Omental fat pad (tissue), 4 donors: Measurements from ENCODE around the gene CDKN2AIPNL. TPM values are rescaled to one million over a fixed set of nuclear protein-coding genes. Genes with fewer than 3 reads are reported as not detected.
"Not testable (repeated sequence)": the region's sequence is repeated elsewhere in the genome, so short reads cannot be mapped to it uniquely, and the experiment has no call there.

Source experiments
- ATAC-seq: fragments of 150-250 bp; one replicate; pipeline ENCODE4 v1.9.1; 2016; ENCODE audit warnings: mild to moderate bottlenecking, moderate library complexity; ENCODE audit not compliant: low FRiP score
- DNase-seq: peaks from one replicate; pipeline ENCODE4 v3.0.0-alpha.2; 2019; ENCODE audit warnings: low spot score
- total RNA-seq, 4 donors: library from RNA; depleted of rRNA; stranded (reverse); fragments of >200 nt; gene quantifications; one replicate each; pipeline ENCODE4 v1.1.0, GENCODE V29; 2016
- TF ChIP-seq, protein P1 (sequence below), 3 donors: fragments of 450-650 bp; IDR thresholded peaks; one replicate each; pipeline ENCODE4 v1.5.1; 2016 to 2017; ENCODE audit warnings: antibody characterized with exemption in 3 of 3, mild to moderate bottlenecking in 3 of 3, moderate library complexity in 2 of 3

Gene CDKN2AIPNL
- total RNA-seq, 4 donors from 2014 or later: 10.2 to 20.4 (median 17.7) TPM

DNA sequence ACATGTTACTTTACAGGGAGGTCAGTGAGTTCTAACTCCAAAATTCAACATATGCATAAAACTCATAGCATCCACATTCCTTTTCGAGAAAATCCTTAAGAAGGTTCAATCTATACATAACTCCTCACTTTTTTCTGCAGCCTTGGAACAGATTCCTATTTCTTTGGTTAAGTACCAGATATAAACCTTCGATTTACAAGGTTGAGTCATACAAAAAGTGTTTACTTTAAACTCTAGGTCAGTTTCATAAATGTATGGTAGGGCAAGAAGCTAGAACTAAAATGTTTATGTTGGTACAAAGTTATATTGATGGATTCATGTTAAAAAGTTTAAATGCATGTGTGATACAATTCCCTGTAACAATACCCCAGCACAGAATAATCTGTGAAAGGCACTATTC lies 19.4 kb downstream of the CDKN2AIPNL start:
- ATAC-seq: no peak
- TF ChIP-seq, protein P1, sequence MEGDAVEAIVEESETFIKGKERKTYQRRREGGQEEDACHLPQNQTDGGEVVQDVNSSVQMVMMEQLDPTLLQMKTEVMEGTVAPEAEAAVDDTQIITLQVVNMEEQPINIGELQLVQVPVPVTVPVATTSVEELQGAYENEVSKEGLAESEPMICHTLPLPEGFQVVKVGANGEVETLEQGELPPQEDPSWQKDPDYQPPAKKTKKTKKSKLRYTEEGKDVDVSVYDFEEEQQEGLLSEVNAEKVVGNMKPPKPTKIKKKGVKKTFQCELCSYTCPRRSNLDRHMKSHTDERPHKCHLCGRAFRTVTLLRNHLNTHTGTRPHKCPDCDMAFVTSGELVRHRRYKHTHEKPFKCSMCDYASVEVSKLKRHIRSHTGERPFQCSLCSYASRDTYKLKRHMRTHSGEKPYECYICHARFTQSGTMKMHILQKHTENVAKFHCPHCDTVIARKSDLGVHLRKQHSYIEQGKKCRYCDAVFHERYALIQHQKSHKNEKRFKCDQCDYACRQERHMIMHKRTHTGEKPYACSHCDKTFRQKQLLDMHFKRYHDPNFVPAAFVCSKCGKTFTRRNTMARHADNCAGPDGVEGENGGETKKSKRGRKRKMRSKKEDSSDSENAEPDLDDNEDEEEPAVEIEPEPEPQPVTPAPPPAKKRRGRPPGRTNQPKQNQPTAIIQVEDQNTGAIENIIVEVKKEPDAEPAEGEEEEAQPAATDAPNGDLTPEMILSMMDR (IDR thresholded peaks at IDR 0.05): no peak
- DNase-seq: no peak

DNA sequence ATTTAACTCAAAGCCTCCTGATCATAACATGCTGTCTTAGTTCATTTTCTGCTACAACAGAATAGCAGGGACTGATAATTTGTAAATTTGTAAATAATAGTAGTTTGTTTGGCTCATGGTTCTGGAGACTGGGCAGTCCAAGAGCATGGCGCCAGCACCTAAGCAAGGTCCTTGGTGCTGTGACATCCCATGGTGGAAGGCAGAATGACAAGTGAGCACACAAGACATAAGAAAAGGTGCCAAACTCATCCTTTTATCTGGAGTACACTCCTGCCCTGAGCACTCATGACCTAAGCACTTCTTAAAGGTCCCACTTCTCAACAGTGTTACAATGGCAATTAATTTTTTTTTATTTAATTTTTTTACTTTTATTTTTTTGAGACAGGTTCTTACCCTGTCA lies 24.2 kb downstream of the CDKN2AIPNL start:
- TF ChIP-seq, protein P1 (IDR thresholded peaks at IDR 0.05): no peak
- DNase-seq (no peak), ATAC-seq (no peak)

DNA sequence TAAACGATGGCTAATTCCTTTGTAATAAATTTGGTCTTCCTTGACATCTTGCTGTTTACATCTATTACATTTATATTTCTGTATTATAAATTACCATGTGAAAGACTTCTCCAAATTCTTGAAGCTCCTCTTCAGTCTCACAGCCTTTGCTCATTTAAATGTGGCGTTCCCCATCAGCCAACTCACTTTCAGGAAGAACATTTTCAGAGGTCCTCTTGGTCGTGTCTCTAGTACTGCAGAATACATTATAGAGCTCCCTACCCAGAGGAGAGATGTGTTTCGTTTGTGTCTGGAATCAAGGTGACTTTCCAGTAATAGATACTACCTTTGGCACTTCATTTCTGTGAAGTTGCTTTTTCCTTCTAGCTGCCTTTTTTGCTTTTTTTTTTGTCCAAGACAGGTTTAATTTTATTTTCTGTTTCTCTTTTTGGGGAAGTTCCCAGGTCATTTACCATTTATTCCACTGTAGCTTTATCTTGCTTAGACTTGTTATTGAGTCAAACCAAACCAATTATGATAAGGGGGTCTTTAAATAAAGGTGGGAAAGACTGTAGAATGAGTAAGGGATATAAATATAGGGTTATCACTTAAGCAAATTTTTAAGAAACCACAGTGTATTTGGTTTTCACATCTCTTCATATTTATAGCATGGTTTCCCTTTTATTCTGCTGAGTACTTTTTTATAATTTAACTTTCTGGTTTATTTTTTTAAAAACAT lies 27.5 kb downstream of the CDKN2AIPNL start:
- TF ChIP-seq, protein P1 (IDR thresholded peaks at IDR 0.05): no peak
- DNase-seq (no peak), ATAC-seq (no peak)

DNA sequence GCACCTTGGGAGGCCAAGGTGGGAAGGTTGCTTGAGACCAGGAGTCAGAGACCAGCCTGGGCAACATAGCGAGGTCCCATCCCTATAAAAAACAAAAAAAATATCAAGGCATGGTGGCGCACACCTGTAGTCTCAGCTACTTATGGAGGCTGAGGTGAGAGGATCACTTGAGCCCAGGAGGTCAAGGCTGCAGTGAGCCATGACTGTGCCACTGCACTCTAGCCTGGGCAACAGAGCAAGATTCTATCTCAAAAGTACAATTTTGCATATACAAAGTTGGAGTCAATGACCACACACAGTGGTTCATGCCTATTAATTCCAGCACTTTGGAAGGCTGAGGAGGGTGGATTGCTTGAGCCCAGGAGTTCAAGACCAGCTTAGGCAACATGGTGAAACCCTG lies 29.5 kb downstream of the CDKN2AIPNL start:
- not testable (repeated sequence) for DNase-seq, ATAC-seq

DNA sequence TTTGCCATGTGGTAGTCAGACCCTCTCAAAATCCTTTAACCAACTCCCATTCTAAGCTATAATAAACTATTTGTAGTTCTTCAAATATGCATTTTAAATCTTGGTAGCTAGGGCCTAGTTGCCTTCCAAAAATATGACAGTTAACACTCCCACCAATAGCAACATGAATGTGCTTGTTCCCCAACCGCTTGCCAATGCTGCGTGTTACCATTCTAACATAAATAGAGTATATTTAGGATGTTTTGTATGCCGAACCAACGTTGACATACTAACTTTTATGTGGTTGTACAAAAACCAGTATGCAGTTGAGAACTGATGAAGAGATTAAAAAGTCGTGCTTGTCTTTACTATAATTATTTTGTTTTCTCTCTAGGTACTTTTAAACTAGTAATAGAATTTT lies 31.3 kb downstream of the CDKN2AIPNL start:
- DNase-seq (no peak), ATAC-seq (no peak)
- TF ChIP-seq, protein P1 (IDR thresholded peaks at IDR 0.05): no peak

DNA sequence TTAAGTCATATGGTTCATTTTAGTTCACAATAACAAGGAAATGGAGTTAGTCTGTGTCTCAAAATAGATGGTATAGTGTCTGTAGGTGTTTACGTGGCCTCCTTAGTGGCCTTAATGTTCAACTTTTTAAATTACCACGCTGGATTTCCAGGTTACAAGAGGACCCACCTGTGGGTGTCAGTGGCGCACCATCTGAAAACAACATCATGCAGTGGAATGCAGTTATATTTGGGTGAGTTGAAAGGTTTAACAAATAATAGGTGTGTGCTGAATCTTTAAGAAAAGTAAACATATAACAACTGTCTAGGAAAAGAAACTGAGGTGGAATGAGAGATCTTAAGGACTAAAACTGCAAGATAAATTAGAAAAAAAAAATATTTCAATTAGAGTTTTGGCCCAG lies 37.4 kb downstream of the CDKN2AIPNL start:
- TF ChIP-seq, protein P1 (IDR thresholded peaks at IDR 0.05): no peak
- DNase-seq: no peak
- no peak for ATAC-seq

DNA sequence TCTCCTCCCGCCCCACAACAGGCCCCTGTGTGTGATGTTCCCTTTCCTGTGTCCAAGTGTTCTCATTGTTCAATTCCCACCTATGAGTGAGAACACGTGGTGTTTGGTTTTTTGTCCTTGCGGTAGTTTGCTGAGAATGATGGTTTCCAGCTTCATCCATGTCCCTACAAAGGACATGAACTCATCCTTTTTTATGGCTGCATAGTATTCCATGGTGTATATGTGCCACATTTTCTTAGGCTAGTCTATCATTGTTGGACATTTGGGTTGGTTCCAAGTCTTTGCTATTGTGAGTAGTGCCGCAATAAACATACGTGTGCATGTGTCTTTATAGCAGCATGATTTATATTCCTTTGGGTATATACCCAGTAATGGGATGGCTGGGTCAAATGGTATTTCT lies 38.0 kb downstream of the CDKN2AIPNL start:
- not testable (repeated sequence) for ATAC-seq, DNase-seq

DNA sequence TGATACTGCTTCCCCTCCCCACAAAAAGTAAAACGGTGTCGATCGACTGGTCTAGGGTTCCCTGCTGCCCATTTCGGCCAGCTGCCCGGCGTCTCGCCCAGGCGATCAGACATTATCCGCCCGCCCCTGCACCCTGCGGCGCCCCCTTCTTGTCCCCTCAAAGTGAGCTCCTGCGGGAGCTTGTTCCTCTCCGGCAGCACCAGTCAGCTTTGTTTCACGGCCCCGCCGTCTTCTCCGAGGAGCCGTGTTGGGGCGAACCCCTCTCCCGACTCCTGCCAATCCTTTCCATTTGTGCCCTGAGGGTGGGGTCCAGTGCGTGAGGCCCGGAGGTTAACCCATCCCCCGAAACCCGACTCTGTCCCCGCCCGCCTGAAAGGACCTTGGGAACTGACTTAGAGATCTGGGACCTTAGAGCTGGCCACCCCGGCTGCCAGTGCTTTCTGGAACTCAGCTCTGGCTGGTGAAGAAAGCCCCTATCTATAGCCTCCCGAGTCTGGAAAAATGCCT lies 39.8 kb downstream of the CDKN2AIPNL start:
- TF ChIP-seq, protein P1 (IDR thresholded peaks at IDR 0.05): no peak
- ATAC-seq (peak; percentile 35), DNase-seq (no peak)
